ENCODE data around the gene PLCH1.

DNA sequence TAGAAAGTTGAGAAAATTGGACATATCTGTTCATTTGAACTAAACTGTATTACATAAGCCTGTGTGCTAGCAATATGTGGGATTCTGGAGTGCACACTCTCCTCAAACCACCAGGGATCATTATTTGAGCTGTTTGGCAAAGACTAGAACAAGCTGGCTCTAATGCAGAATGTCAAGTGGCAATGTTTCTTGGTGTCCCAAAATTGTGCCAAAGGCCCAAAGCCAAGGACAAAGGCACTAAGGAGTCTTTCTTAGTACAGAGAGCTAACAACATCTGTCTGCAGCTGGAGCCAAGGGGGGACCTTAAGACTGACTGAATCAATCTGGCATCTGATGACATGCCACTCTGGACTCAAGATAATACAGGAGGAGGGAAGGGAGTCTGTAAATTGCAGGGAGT, 374.7 kb downstream of the PLCH1 start:
- TF ChIP-seq CTCF (IDR thresholded peaks at IDR 0.05; ENCODE audit: poor library complexity) (no peak), EZH2 (IDR thresholded peaks at IDR 0.05; ENCODE audit: borderline replicate concordance) (no peak), EZH2phosphoT487 (IDR thresholded peaks at IDR 0.05; ENCODE audit: low read depth, severe bottlenecking, unreplicated experiment) (no peak)

Measured in hepatocyte (in vitro differentiated cells).